K562 (cell line): ENCODE measurements around the gene ADIPOQ. TPM values are rescaled to one million over a fixed set of nuclear protein-coding genes. Genes with fewer than 3 reads are reported as not detected.

ENCODE experiments used
- ATAC-seq: fragments of 200-7000 bp; cut with Tn5 transposase; 3 replicates; pipeline ENCODE4 v1.9.1; 2020; ENCODE audit warnings: moderate library complexity
- BruUV-seq: library from RNA; stranded (reverse); fragments of 400-500 nt; replicated peaks from 2 replicates; lab custom pipeline; 2021; lab: Mats Ljungman, UMichigan
- CTCF ChIA-PET: fragments of 300-600 bp; formaldehyde crosslinking; extraction: SDS; loops from one replicate; lab custom pipeline; 2021; ENCODE audit warnings: low intra/inter-chr PET ratio; lab: Yijun Ruan, JAX
- POLR2A ChIA-PET: fragments of 300-600, 350-650 bp; sonication (Branson Sonifier 250); formaldehyde crosslinking; extraction: SDS; loops from one replicate; lab custom pipeline; 2021; ENCODE audit warnings: antibody characterized with exemption, inconsistent platforms; lab: Yijun Ruan, JAX
- DNase-seq, 4 experiments: peaks; one replicate each; pipeline versions ENCODE4 v3.0.0 to v3.0.0-alpha.2; 2011 to 2018; ENCODE audit warnings: low spot score in 3 of 4, mixed read lengths in 3 of 4; ENCODE audit errors: extremely low read depth in 1 of 4
- FAIRE-seq: peaks from 2 replicates; lab custom pipeline; 2011; peaks lifted over from hg19 to GRCh38; lab: Jason Lieb, UNC
- H2AFZ ChIP-seq: 2 replicates; pipeline ENCODE4 v1.6.0; 2011; ENCODE audit warnings: low read depth, low read length, control low read depth, inconsistent platforms
- H3K27ac ChIP-seq: fragments of 200-600 bp; 3 replicates; pipeline ENCODE4 v1.8.0; 2011; ENCODE audit warnings: low read depth, mild to moderate bottlenecking, control low read depth, inconsistent platforms, low read length, moderate library complexity, mixed read lengths; ENCODE audit errors: extremely low read depth
- H3K27me3 ChIP-seq, 2 experiments: fragments of 300-600 bp in 1 of 2; 2 replicates in 1 of 2; 3 replicates in 1 of 2; pipeline versions ENCODE4 v1.6.0 to v1.8.0; 2011; ENCODE audit warnings: inconsistent platforms in 2 of 2, low read length in 2 of 2, mild to moderate bottlenecking in 1 of 2, mixed read lengths in 1 of 2, moderate library complexity in 1 of 2; ENCODE audit not compliant: control insufficient read depth in 2 of 2, insufficient read depth in 2 of 2
- H3K36me3 ChIP-seq: fragments of 300-600 bp; 3 replicates; pipeline ENCODE4 v1.8.0; 2011; ENCODE audit warnings: mild to moderate bottlenecking, low read length, inconsistent platforms; ENCODE audit not compliant: control insufficient read depth, insufficient read depth
- H3K4me1 ChIP-seq, 2 experiments: fragments of 200-600 bp in 1 of 2; replicated peaks in 1 of 2; 2 replicates in 1 of 2; 3 replicates in 1 of 2; pipeline versions ENCODE4 v1.5.1 to v1.8.0; 2011; ENCODE audit warnings: inconsistent platforms in 2 of 2, low read length in 2 of 2, mild to moderate bottlenecking in 1 of 2, mixed read lengths in 1 of 2, moderate library complexity in 1 of 2; ENCODE audit not compliant: control insufficient read depth in 2 of 2, insufficient read depth in 2 of 2
- H3K4me2 ChIP-seq: 2 replicates; pipeline ENCODE4 v1.6.1; 2011; ENCODE audit warnings: low read length, control low read depth, inconsistent platforms, mixed read lengths; ENCODE audit not compliant: insufficient read depth
- H3K4me3 ChIP-seq: fragments of 200-600 bp; sonication (generic), shearing (Covaris generic); 2 replicates; pipeline ENCODE4 v1.5.1; 2016; ENCODE audit warnings: control low read depth, inconsistent platforms
- H3K79me2 ChIP-seq: fragments of 200-600 bp; 3 replicates; pipeline ENCODE4 v1.8.0; 2011; ENCODE audit warnings: low read length, inconsistent platforms; ENCODE audit not compliant: control insufficient read depth, insufficient read depth
- H3K9ac ChIP-seq, 2 experiments: 2 replicates each; pipeline versions ENCODE4 v1.6.0 to v1.6.1; 2011; ENCODE audit warnings: low read depth in 2 of 2, low read length in 2 of 2, control low read depth in 1 of 2, inconsistent platforms in 1 of 2, mild to moderate bottlenecking in 1 of 2, mixed read lengths in 1 of 2; ENCODE audit not compliant: insufficient read depth in 1 of 2
- H3K9me1 ChIP-seq: one replicate; pipeline ENCODE4 v1.6.0; 2011; ENCODE audit warnings: inconsistent platforms, mild to moderate bottlenecking, low read length, moderate library complexity; ENCODE audit not compliant: control insufficient read depth, insufficient read depth
- H3K9me3 ChIP-seq: replicated peaks from 2 replicates; pipeline ENCODE4 v1.5.1; 2011; ENCODE audit warnings: low read depth, low read length, inconsistent platforms; ENCODE audit not compliant: control insufficient read depth, insufficient read depth
- H4K20me1 ChIP-seq: replicated peaks from 2 replicates; pipeline ENCODE4 v1.6.1; 2011; ENCODE audit warnings: low read length, inconsistent platforms, mixed read lengths; ENCODE audit not compliant: control insufficient read depth, insufficient read depth
- CEBPG ChIP-seq, 3 experiments: fragments of 200-800 bp in 1 of 3; sonication (Bioruptor generic) in 1 of 3; sonication (generic) in 1 of 3; formaldehyde crosslinking in 1 of 3; IDR thresholded peaks in 2 of 3; conservative IDR thresholded peaks in 1 of 3; 2 replicates each; pipeline versions ENCODE4 v1.6.1 to v1.8.0; 2016 to 2022; ENCODE audit warnings: missing compliant biosample characterization in 2 of 3, missing genetic modification characterization in 2 of 3, mild to moderate bottlenecking in 1 of 3, missing genetic modification reagents in 1 of 3
- HMGXB4 ChIP-seq: sonication (generic); formaldehyde crosslinking; IDR thresholded peaks from 2 replicates; pipeline ENCODE4 v1.8.1; 2023; ENCODE audit warnings: mild to moderate bottlenecking, missing genetic modification reagents
- NEUROD1 ChIP-seq: fragments of 150-350 bp; IDR thresholded peaks from 2 replicates; pipeline ENCODE4 v1.6.1; 2014; ENCODE audit warnings: borderline replicate concordance, low read length, low read depth; ENCODE audit not compliant: partially characterized antibody
- RB1 ChIP-seq: fragments of 450-650 bp; IDR thresholded peaks from 2 replicates; pipeline ENCODE4 v1.6.1; 2017; ENCODE audit warnings: low read depth, mild to moderate bottlenecking
- RBFOX2 ChIP-seq: fragments of 200-400 bp; formaldehyde crosslinking; IDR thresholded peaks from 2 replicates; pipeline ENCODE4 v1.6.1; 2017; ENCODE audit warnings: low read depth, mild to moderate bottlenecking, low read length, moderate library complexity
- WGBS: fragments of 100-300 bp; shearing (Covaris generic); methylation state at CpG from one replicate; pipeline ENCODE4 v1.1.6; 2016; ENCODE audit warnings: low coverage, mixed read lengths; ENCODE audit not compliant: insufficient coverage; ENCODE audit errors: missing lambda C conversion rate; 5-methylcytosine and 5-hydroxymethylcytosine counted together
- in situ Hi-C: fragments of 300-500 bp; cut with MboI; formaldehyde crosslinking; loops from 4 replicates; pipeline ENCODE4 v1.15.0; 2018; ENCODE audit warnings: inconsistent platforms, mixed read lengths
- intact Hi-C: fragments of 100-400 bp; cut with micrococcal nuclease; formaldehyde crosslinking; loops from 2 replicates; pipeline ENCODE4 v1.14.2; 2022
- polyA plus RNA-seq, 8 experiments: library from polyadenylated mRNA; depleted of rRNA in 4 of 8; stranded (reverse) in 5 of 8; unstranded in 3 of 8; fragments of >200 nt; fragmentation: Nextera tagmentation in 2 of 8; fragmentation: Illumina TruSeq in 1 of 8; extraction: Ambion mirVana in 2 of 8; extraction: Trizol in 1 of 8; gene quantifications; 2 replicates each; pipeline versions ENCODE4 v1.2.1 to v1.2.3, GENCODE V29; 2011 to 2014; ENCODE audit warnings: inconsistent platforms in 1 of 8, missing spikeins in 1 of 8
- total RNA-seq, 7 experiments: library from RNA; depleted of rRNA in 6 of 7; stranded (reverse); fragments of >200 nt in 6 of 7; fragmentation: Illumina TruSeq in 2 of 7; extraction: Trizol in 2 of 7; gene quantifications; 2 replicates each; pipeline versions ENCODE4 v1.2.1 to v1.2.3, GENCODE V29; 2011 to 2021; ENCODE audit warnings: low replicate concordance in 1 of 7
- TF ChIP-seq, protein P1 (sequence below): fragments of 450-650 bp; formaldehyde crosslinking; IDR thresholded peaks from 2 replicates; pipeline ENCODE4 v1.4.0; 2020; ENCODE audit warnings: mild to moderate bottlenecking, moderate library complexity

The ADIPOQ gene
- total and polyA plus RNA-seq, 9 of the 15 experiments (the other 6 are each of a cell fraction or from before 2014, with no cell fraction given): 0.01 to 0.04 (median 0.03) TPM; not detected in 4

- BruUV-seq: no TSS peak
- H3K36me3 ChIP-seq: peaks cover 94% of the 10 kb centered on the region
- H3K9me1 ChIP-seq: no peaks in the 10 kb centered on the region
- peaks cover 29% of the 10 kb centered on the region for H3K79me2 ChIP-seq
- peaks cover 0 to 7% of the 10 kb centered on the region in 2 experiments; a peak in 2 of 5 replicates for H3K4me1 ChIP-seq
- no peak overlapping the region for H3K4me2 ChIP-seq
- 0 out of 2 replicates have a peak, but pooled peaks have one; percentile 20 for TF ChIP-seq RBFOX2
- TF ChIP-seq HMGXB4 (CRISPR knock-in tag): no peak
- no peak overlapping the region for H3K4me3 ChIP-seq
- no peak overlapping the region for H3K27ac ChIP-seq
- ChIA-PET CTCF (no interaction called here), POLR2A (interaction anchor here (0.6 to 4.2 kb wide), 4 partner anchors 12 to 113 kb away, joined by 3 to 40 read pairs (median 3); partner anchors contain the start of gene EIF4A2)
- 70% methylated on average over 1 of the region's 1 CpG for WGBS
- no peak for FAIRE-seq
- H3K27me3 ChIP-seq: no peaks in the 10 kb centered on the region
- H4K20me1 ChIP-seq: no peaks in the 10 kb centered on the region
- H3K9me3 ChIP-seq: no peaks in the 10 kb centered on the region
- in situ Hi-C loops: no loop called here
- DNase-seq: no peak
- intact Hi-C loops: no loop called here
- ATAC-seq: no peak
- H3K9ac ChIP-seq: no peak overlapping the region
- H2AFZ ChIP-seq: no peak overlapping the region
Observed at GRCh38 chr3:186800285-186800684, 42.2 kb upstream of the ADIPOQ start.

DNA sequence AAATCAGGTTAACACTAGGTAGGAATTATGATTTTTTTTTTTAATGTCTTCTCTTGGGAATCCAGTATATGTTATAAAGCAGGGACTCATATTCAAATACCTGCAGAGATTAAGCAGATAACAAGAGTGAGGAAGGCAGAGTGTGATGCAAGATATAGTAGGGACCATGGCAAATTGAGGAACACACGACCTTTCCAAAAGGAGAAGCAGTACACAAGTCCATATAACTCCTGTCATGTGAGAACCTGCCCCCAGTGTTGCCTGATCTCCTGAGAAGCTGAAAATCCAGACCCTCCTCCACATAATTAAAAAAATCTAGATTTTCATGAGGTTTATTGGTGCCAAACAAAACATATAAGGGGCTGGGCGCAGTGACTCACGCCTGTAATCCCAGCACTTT lies 39.8 kb upstream of the ADIPOQ start:
- no TSS peak for BruUV-seq
- Histone ChIP-seq H3K9ac (no peak overlapping the region), H3K9me1 (no peaks in the 10 kb centered on the region), H4K20me1 (no peaks in the 10 kb centered on the region), H3K4me2 (no peak overlapping the region), H3K79me2 (peaks cover 50% of the 10 kb centered on the region), H3K4me1 (peaks cover 4 to 15% of the 10 kb centered on the region in 2 experiments), H3K27ac (no peak overlapping the region), H3K4me3 (no peak overlapping the region), H3K9me3 (no peaks in the 10 kb centered on the region), H3K36me3 (peaks cover 77% of the 10 kb centered on the region), H2AFZ (no peak overlapping the region), H3K27me3 (no peaks in the 10 kb centered on the region)
- ChIA-PET CTCF (no interaction called here), POLR2A (interaction anchor here (0.6 to 2.2 kb wide), 6 partner anchors 10 to 19 kb away, joined by 3 to 12 read pairs (median 4); partner anchors contain the start of gene EIF4A2)
- DNase-seq (no peak), ATAC-seq (no peak), FAIRE-seq (no peak)
- in situ Hi-C loops: no loop called here
- intact Hi-C loops: no loop called here
- 77% methylated on average over 3 of the region's 3 CpGs for WGBS
- TF ChIP-seq NEUROD1 (no peak), HMGXB4 (CRISPR knock-in tag) (no peak), RB1 (no peak), RBFOX2 (0 out of 2 replicates have a peak, but pooled peaks have one; percentile 12), CEBPG (CRISPR knock-in tag; IDR thresholded peaks at IDR 0.05) (no peak), CEBPG (tag; conservative IDR thresholded peaks at IDR 0.05 in 1 of 2, IDR thresholded peaks at IDR 0.05 in 1 of 2) (no peak)
- TF ChIP-seq, protein P1, sequence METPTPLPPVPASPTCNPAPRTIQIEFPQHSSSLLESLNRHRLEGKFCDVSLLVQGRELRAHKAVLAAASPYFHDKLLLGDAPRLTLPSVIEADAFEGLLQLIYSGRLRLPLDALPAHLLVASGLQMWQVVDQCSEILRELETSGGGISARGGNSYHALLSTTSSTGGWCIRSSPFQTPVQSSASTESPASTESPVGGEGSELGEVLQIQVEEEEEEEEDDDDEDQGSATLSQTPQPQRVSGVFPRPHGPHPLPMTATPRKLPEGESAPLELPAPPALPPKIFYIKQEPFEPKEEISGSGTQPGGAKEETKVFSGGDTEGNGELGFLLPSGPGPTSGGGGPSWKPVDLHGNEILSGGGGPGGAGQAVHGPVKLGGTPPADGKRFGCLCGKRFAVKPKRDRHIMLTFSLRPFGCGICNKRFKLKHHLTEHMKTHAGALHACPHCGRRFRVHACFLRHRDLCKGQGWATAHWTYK (CRISPR knock-in tag): no peak
